H54 (cell line): ENCODE results near the gene SHANK3.

Source experiments
- DNase-seq: peaks from one replicate; pipeline ENCODE4 v3.0.0; 2011; ENCODE audit warnings: low spot score, mixed read lengths; ENCODE audit not compliant: insufficient read length
- FAIRE-seq: peaks from 3 replicates; lab custom pipeline; 2011; peaks lifted over from hg19 to GRCh38; lab: Jason Lieb, UNC
- POLR2A ChIP-seq: IDR thresholded peaks from 2 replicates; pipeline ENCODE4 v1.6.1; 2011; ENCODE audit warnings: low read depth, mild to moderate bottlenecking, low read length

The SHANK3 gene

GRCh38 chr22:50697667-50698506 lies 25.3 kb downstream of the SHANK3 start:
- no peak for DNase-seq
- no peak for TF ChIP-seq POLR2A
- FAIRE-seq, result no peak

GRCh38 chr22:50698546-50698945 lies 25.9 kb downstream of the SHANK3 start:
- DNase-seq (no peak), FAIRE-seq (no peak)
- TF ChIP-seq POLR2A, result no peak

GRCh38 chr22:50699001-50699755 lies 26.6 kb downstream of the SHANK3 start:
- no peak for TF ChIP-seq POLR2A
- no peak for FAIRE-seq
- DNase-seq, result no peak

GRCh38 chr22:50699756-50700386 lies 27.2 kb downstream of the SHANK3 start:
- TF ChIP-seq POLR2A, result no peak
- no peak for FAIRE-seq
- DNase-seq, result no peak

- no peak for TF ChIP-seq POLR2A
- DNase-seq, result no peak
- no peak for FAIRE-seq
These were observed 27.9 kb downstream of the SHANK3 start for GRCh38 chr22:50700387-50701075.

GRCh38 chr22:50701076-50701419 lies 28.4 kb downstream of the SHANK3 start:
- no peak for DNase-seq
- no peak for TF ChIP-seq POLR2A
- no peak for FAIRE-seq

- DNase-seq (no peak), FAIRE-seq (no peak)
- no peak for TF ChIP-seq POLR2A
These were observed 29.0 kb downstream of the SHANK3 start for GRCh38 chr22:50701428-50702154.

GRCh38 chr22:50702261-50702671 lies 29.6 kb downstream of the SHANK3 start:
- TF ChIP-seq POLR2A, result no peak
- DNase-seq (no peak), FAIRE-seq (no peak)

- FAIRE-seq (no peak), DNase-seq (no peak)
- TF ChIP-seq POLR2A, result no peak
These were observed 30.4 kb downstream of the SHANK3 start for GRCh38 chr22:50702821-50703725.

- TF ChIP-seq POLR2A, result no peak
- no peak for DNase-seq
- no peak for FAIRE-seq
These were observed 31.3 kb downstream of the SHANK3 start for GRCh38 chr22:50703726-50704509.

- DNase-seq, result no peak
- no peak for FAIRE-seq
- TF ChIP-seq POLR2A, result no peak
These were observed 32.0 kb downstream of the SHANK3 start for GRCh38 chr22:50704510-50705218.
